CD4-positive, alpha-beta T cell treated with Interleukin-6 at 100 ng/mL for 8 hours (primary cell): ENCODE data around the gene SDHC.

Experiments
- DNase-seq: peaks from one replicate; pipeline ENCODE4 v3.0.0-alpha.2; 2020; ENCODE audit warnings: mixed read lengths, low spot score

The SDHC gene, protein sequence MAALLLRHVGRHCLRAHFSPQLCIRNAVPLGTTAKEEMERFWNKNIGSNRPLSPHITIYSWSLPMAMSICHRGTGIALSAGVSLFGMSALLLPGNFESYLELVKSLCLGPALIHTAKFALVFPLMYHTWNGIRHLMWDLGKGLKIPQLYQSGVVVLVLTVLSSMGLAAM

DNA sequence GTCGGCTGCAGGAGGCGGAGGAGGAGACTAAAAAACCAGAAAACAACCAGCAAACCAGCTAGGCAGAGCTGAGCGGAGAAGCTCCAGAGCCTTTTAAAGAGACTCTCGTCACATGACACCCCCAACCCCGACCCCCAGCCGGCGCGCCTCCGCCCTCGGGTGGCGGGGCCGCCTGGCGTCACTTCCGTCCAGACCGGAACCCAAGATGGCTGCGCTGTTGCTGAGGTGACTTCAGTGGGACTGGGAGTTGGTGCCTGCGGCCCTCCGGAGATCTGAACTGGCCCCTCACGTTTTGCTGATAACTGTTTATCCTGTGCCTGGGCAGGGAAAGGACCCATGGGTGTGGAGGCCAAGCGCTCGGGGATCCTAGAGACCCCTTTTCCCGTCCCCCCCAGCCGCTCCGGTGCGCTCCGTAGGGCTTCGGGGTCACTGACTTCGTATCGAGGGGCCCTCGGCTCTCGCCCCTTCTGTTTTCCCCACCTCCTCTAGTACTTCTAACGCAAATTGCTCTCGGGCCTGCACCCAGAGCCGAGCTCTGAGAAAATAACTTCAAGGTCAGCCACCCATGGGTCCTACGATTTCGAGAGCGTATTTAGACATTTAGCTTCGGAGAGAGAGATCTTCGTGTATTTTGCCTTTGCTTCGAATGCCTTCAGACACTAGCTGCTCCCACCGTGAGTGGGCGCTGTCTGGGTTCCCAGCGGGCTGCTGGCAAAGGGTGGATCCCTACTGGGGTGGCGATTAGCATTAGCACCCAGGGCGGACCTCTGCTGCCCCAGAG, at the start of gene SDHC:
Gene SDHC, plus strand, starts transcription at position 181 of the 781 bp plus-strand sequence. Its CDS starts 25 bp downstream, at position 206.
- peak; percentile 89 for DNase-seq

DNA sequence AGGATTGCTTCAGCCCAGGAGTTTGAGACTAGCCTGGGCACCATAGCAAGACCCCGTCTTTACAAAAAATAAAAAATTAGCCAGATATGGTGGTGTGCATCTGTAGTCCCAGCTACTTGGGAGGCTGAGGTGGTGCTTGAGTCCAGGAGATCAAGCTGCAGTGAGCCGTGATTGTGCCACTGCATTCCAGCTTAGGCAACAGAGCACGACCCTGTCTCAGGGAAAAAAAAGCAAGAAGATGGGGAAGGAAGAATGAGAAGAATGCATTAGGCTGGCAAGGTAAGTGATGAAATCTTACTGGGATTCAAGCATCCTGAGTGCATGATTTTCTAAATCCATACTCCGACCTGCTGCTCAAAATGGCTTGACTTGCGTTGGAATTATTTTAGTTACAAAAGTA, 48.9 kb upstream of the SDHC start:
- DNase-seq: no peak

DNA sequence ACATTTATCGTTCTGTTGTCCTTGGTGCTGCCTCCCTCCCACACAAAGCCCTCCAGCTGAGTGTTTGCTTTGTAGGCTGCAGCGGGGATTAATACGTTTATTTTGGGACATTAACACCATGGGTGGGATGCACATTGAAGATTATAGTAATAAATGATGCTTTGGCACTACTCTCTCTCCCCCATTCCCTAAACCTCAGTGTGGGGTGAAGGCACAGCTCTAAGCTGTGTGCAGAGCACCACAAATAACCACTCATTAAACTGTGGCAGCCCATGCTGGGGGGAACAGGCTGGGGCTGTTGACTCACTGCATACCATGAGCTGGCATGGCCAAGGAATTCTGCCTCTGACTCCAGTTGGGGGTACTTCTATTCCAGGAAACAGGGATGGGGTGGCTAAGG, 48.0 kb upstream of the SDHC start:
- no peak for DNase-seq

DNA sequence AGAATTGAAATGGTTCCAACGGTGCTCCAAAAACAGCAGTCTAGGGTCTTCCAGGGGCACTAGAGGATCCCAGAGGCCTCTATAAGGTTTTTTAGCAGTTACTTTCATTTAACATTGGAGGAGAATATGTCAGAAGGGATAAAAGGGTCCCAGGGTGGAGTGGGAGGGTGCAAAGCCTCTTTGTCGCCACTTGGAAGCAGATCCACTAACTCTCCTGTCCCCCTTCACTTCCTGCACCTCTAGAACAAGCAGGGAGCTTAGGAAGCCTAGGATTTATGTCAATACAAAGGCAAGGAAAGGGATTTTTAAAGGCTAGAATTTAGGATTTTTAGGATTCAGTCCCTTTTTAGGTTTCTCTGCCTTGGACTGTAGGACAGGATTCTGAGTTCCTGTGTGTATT, 47.3 kb upstream of the SDHC start:
- no peak for DNase-seq

DNA sequence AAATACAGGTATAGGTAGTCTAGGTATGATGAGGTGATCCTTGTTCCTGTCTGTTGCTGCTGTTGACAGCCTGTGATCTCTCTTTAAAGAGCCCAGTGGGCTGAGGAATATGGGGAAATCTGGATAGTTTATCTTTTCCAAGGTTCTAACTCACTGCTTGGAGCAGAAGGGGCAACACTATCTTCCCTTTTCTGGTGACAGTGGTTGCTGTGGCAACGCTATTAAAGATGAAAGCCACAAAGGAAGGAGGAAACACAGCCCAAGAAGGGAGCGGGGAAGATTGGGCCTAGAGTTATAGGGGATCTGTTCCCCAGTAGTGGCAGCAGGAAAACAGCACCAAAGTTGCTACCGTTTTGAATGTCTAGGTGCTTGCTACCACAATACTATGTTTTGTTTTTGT, 46.9 kb upstream of the SDHC start:
- DNase-seq: no peak

DNA sequence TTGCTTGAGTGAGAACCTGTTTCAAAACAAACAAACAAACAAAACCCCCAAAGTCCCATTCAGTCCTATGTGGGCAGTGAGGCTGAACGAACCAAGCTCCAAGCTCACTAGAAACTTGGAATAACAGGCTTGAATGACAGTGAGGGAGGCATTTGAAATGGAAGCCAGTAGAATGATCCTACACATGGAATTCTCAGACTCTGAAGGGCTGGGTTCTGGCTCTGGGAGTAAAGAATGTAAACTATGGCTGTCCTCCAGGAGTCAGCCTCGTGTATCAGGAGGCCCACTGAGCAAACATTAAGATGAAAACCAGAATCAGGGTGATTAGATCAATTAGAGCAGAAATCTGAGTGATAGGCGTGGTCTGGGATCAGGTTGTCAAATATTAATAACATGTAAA, 40.8 kb upstream of the SDHC start:
- DNase-seq: no peak

DNA sequence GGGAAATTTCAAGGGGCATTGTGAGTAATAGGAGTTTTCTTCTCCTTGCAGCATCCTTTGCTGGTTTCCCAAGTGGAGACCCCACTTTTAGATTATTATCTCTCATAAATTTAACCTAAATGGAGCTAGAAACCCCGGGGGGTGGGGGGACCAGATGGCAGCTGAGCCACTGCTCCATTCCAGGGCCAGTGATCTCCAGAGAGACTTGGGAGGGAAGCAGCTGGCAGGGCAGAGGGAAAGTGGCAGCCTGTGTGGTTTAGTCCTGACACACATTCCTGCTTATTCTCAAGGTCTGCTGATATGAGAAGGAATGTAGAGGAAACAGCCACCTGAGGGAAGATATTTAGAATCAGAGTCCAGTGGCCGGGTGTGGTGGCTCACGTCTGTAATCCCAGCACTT, 39.3 kb upstream of the SDHC start:
- no peak for DNase-seq

DNA sequence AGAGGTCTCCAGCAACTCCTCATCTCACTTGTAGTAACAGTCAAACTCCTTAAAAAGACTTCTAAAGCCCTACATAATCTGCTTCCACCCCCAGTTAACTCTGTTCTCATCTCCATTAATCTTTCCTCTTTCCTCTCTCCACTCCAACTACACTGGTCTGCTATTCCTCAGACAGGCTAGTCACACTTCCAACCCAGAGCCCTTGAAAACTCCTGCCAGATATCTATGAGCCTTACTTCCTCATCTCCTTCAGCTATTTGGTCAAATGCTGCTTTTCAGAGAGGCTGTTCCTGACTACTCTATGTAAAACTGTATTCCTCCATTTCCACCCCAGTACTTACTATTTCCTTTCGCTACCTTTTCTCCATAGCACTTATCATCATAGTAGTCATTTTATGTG, 31.2 kb upstream of the SDHC start:
- DNase-seq: no peak

DNA sequence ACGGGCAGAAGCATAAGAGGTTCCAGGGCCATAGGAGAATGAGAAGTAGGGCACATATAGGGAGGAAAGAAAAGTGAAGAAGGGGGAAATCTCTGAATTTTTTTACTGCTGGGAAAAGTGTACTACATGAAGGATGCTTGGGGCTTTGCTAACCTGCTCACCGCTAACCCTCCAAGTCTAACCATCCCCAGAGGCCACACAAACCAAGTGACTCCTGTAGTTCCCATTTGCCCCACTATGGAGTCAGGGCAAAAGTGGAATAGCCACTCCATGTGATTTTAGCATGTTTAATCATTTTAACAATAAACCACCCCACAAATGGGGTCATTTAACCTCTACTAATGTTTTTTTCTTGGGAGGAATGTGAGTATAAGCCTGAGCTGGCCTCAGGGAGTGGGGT, 29.1 kb upstream of the SDHC start:
- DNase-seq: no peak

DNA sequence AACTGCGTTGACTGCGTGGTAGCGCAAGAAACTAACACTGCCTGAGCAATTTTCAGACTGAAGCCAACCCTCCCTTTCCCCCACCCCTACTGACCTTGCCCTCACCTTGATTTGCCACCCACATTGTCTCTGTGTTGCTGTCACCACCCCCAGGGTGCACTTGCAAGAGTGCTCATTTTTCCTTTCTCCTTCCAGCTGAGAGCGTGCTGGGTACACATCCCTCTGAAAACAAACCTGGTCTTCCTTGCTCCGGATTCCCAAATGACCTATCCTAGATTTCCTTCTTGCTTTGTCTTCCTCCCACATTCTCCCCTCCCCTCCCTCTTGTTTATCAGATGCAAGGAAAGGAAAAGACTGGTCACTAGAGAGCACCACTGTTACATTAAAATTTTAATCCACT, 28.7 kb upstream of the SDHC start:
- DNase-seq: no peak

DNA sequence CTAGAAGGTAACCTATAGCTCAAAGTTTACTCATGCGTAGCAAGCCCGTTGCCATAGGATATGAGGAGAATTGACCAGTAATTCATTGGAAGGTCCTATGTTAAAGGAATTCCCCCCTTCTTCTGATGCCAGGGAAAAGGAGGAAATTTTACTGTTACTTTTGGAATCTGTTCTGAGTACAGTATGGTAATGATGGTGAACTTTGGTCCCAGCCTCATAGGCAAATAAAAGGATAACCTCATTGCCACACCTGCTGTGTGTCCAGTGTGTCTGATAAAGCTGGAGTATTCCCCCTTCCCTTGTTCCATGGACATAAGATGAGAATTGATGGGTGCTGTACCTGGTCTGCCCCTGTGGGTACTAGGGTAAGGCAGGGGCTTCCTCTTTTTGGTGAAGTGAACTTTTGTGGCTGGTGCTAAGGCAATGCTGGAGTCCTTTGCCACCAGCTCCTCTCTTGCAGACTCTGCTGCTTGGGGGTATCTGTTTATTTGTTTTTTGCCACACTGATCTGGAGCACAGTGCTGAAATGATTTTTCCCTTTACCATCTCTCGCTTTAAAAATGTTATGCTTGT, 26.6 kb upstream of the SDHC start:
- DNase-seq: no peak

DNA sequence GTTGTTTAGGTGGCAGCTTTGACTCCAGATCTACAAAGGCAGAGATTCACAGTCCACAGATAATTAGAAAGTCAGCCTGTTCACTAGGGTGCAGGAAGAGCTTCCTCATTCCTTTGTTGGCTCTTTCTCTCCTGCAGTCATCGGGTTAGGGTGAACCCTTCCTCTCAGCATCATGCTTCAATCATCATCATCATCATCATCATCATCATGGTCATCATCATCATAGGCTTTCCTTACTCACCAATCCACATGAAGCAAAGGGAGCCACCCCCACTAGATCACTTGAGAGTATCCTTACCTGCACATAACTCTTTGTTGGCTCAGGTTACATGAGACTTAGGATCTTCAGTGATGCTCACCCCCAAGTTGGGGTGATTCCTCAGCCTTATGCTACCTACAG, 23.4 kb upstream of the SDHC start:
- no peak for DNase-seq

DNA sequence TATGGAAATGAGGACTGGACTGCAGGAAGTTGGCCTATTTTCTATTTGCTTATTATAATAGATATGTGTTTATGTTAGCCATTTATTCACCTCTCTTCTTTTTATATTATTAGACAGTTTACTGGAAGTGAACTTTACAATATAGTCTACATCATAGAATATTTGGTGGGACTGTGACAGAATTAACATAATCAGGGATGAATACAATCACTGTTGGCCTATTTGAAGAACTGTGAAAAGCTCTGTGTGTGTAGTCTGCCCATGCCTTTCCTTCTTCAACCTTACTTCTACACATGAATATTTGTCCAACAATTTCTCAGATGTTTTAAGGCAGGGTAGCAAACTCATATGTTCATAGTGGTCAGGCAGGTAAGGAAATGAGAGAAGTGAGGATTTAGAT, 16.8 kb upstream of the SDHC start:
- DNase-seq: no peak

DNA sequence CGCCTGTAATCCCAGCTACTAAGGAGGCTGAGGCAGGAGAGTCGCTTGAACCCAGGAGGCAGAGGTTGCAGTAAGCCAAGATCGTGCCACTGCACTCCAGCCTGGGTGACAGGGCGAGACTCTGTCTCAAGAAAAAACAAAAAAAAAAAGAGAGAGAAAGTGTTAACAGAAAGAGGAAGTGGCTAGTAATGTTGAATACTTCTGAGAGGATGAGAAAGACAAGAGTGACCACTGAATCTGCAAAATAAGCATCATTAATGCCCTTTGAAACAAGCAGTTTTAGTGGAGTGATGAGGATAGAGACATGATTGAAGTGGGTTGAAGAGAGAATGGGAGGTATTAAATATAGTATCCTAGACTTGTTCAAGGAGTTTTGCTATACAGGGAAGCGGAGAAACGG, 16.1 kb upstream of the SDHC start:
- no peak for DNase-seq

DNA sequence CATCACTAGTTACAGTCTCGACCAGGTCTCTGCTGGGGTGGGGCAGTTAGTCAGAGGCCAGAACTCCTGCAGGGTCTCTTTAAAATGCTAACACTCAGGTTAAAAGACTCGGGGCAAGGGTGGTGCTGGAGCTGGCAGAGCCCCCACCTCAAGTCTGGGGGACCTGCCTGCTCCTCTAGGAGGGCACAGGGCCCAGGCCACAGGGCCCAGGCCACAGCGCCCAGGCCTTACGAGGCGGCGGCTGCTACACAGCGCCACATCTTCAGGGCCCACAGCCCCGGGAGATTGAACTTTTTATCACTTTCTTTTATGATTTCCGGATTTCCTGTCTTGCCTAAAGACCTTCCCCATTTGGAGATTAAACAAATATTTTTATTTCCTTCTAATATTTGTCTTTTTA, 14.8 kb upstream of the SDHC start:
- DNase-seq: no peak

DNA sequence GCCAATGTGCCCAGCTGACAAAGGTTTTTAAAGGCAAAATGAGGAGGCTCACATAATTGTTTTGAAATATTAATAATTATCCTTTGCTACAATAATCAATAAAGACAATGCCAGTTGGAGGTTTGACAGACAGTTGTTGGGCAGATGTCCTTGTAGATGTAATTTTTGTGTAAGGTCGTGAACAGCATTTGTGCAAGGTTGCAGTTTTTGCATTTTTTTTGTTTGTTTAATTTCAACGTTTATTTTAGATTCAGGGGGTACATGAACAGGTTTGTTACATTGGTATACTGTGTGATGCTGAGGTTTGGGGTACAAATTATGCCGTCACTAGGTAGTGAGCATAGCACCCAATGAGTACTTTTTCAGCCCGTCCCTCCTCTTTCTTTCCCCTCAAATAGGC, 13.7 kb upstream of the SDHC start:
- DNase-seq: no peak

DNA sequence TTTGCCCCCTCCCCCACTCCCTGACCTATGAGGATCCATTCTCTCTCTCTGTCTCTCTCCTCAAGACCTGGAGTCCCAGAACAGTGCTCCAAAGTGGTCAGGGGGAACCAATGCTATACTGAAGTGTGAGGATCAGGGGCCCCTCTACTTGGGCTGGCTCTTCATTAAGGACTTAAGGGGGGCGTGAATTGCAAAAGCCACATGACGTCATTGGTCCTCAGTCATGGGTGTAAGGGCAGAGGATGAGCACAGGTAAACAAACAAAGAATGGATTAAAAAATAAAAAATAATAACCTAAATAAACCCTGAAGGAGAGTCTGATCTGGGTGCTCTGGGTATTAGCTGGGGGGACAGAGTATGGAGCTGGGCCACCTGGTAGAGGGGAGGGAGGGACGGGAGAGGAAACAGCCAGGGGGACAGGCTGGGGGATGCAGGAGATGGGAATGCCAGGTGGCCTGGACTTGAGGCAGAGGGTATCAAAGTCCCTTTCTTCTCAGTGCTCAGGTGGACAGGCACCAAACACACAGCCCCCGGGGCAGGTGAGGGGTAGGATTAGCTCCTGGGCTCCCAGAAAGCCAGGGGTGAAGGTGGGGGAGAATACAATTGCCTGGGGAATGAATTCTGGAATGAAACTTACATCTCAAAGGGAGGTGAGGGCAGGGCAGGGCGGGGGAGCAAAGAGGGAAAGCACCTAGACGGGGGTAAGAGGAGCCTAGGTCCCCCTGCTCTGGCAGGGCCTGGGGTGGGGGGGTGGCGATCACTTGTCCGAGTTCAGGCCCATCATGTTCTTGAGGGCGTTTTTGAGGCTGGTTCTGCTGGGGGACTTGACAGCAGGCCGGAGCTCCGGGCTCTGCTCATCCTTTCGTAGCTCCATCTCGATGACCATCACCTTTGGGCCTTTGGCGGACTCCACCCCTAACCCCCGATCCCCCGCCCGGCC, 9.0 kb upstream of the SDHC start:
- DNase-seq: no peak

DNA sequence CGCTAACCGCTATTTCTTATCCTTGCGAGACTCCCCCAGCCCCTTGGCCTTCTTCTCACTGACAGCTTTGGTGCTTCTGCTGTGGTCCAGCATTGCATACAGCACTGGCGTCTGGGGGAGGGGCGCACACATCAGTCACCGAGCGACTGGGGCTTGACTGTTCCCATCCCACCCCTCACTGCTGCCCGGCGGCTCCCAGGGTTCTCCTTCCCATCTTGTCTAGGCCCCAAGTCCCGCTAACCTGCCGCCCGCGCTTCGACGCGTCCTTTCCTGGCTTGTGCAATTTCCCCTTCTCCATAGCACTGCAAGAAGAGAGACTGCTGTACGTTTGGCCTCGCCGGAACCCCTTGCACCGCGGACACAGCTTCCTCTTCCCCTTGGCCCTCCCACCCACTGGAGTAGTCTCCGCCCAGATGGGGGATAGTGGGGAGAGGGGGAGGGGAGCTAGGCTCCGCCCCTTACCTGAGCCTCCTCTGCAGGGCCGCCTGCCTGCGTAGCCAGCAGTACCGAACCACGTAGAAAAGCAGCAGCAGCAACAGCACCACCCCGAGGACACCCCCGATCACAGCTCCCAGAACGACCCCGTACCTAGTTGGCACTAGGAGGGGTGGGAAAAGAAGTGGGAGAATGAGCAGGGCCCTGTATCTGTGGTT, 8.2 kb upstream of the SDHC start:
- peak; percentile 93 for DNase-seq

DNA sequence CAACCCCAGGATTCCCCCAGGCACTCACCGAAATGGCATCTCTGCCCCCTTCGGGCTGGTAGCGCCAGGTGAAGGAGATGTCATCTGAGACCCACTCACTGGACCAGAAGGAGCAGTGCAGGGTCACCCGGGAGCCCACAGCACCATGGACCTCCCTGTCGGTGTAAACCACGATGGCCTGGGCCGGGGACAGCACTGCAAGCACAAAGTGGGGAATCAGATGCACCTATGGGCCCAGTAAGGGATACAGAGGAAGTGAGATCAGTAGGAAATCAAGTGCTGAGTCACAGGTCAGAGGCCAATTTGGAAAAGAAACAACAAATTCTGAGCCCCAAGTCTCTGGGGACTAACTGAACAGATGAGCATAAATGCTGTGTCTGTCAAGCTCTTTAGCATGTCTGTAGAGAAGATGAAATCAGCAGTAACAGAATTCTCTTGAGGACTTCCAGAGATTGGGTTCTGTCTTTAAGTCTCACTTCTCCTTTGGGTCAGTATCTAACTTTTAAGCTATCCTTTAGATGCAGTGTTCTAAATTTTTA, 6.9 kb upstream of the SDHC start:
- DNase-seq: peak; percentile 10

DNA sequence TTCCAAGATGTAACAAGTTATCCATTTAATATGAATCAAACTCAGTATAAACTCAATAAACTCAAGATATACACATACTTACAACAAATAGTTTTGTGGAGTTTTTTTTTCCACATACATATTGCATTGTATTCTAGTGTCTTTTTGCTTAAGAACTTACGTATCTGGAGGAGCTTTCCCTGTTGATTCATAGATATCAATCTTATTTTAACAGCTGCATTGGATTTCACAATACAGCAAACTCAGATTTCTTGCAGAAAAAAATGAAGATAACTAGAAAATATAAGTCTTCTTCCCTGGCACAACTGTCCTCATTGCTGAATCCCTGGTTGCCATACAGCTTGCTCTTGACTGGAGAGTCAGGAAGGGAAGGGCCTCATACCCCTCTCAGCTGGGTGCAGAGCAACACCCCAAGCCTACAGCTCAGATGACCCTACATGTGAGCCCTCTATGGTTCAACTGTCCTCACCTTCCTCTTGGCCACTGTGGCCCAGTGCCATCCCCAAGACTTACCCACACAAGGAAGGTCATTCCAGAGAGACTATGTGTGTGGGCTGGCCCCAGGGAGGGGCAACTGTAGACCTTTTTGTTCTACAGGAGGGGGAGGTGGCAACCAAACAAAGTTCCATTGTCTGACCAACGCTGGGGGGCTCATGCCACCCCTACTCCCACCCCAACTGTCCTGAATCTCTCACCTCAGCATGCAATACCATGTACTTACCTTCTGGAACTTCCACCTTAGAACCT, 6.1 kb upstream of the SDHC start:
- DNase-seq: no peak

DNA sequence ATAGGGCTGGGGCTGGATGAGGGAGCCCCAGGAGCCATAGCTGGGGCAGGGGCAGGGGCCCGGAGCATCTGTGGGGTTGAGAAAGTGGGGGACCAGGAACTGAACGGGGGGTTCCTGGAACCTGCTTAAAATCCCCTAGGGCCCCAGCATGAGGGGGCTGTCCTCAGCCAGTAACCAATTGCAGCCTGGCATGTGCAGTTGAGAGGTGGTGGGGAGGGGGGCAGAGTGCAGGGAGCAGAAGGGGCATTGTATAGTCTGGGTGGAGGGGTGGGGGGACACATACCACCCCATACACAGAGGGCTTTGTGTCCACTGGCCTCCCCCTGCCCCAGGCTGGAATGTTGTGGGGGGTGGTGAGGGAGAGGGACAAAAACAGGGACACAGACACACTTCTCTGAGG, 4.3 kb upstream of the SDHC start, which contains the start of gene MPZ:
Gene MPZ, minus strand, starts transcription at position 101 of the 400 bp plus-strand sequence. Its CDS starts 63 bp downstream, at position 38.
- DNase-seq: no peak
